ENCODE measurements around the gene ATG14.

- TF ChIP-seq POLR2AphosphoS5 (IDR thresholded peaks at IDR 0.05; ENCODE audit: low read depth) (no peak), CTCF (IDR thresholded peaks at IDR 0.05; ENCODE audit: insufficient read depth, low read length) (no peak), GABPA (IDR thresholded peaks at IDR 0.05; ENCODE audit: low read depth) (no peak)
- TF ChIP-seq, protein P1, sequence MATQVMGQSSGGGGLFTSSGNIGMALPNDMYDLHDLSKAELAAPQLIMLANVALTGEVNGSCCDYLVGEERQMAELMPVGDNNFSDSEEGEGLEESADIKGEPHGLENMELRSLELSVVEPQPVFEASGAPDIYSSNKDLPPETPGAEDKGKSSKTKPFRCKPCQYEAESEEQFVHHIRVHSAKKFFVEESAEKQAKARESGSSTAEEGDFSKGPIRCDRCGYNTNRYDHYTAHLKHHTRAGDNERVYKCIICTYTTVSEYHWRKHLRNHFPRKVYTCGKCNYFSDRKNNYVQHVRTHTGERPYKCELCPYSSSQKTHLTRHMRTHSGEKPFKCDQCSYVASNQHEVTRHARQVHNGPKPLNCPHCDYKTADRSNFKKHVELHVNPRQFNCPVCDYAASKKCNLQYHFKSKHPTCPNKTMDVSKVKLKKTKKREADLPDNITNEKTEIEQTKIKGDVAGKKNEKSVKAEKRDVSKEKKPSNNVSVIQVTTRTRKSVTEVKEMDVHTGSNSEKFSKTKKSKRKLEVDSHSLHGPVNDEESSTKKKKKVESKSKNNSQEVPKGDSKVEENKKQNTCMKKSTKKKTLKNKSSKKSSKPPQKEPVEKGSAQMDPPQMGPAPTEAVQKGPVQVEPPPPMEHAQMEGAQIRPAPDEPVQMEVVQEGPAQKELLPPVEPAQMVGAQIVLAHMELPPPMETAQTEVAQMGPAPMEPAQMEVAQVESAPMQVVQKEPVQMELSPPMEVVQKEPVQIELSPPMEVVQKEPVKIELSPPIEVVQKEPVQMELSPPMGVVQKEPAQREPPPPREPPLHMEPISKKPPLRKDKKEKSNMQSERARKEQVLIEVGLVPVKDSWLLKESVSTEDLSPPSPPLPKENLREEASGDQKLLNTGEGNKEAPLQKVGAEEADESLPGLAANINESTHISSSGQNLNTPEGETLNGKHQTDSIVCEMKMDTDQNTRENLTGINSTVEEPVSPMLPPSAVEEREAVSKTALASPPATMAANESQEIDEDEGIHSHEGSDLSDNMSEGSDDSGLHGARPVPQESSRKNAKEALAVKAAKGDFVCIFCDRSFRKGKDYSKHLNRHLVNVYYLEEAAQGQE (IDR thresholded peaks at IDR 0.05; ENCODE audit: insufficient replicate concordance, low read depth): no peak
These were observed 21.0 kb upstream of the ATG14 start for GRCh38 chr14:55432628-55433027.

All from HL-60 (cell line).